DND-41 (cell line): ENCODE data around the gene MC3R.

Experiments
- EZH2 ChIP-seq: IDR thresholded peaks from 3 replicates; pipeline ENCODE4 v1.6.1; 2012; ENCODE audit warnings: borderline replicate concordance, low read depth, mild to moderate bottlenecking, moderate library complexity, low read length, inconsistent platforms; ENCODE audit not compliant: severe bottlenecking
- TF ChIP-seq, protein P1 (sequence below): IDR thresholded peaks from 2 replicates; pipeline ENCODE4 v1.5.1; 2012; ENCODE audit warnings: borderline replicate concordance, low read length, moderate library complexity, mild to moderate bottlenecking; ENCODE audit not compliant: poor library complexity, severe bottlenecking; ENCODE audit errors: extremely low read depth

DNA sequence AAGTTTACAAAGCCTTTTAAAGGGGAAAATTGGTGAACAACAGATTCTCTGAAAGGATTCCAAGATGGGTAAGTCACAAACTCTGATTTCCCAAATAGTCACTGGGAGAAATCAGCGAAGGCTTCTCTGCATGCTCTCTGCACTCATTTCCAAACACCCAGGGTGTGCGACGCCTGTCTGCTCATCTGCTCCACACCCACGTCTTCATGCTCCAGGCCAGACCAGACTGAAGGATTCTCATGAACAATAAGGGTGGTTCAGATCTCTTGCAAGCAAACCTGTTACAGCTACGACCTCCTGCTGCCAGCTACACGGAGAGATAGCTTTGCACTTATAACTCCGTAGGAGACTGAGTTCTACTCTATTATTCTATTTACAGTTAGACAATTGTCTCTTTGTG, 1.4 kb downstream of the MC3R start:
- TF ChIP-seq EZH2: no peak
- TF ChIP-seq, protein P1, sequence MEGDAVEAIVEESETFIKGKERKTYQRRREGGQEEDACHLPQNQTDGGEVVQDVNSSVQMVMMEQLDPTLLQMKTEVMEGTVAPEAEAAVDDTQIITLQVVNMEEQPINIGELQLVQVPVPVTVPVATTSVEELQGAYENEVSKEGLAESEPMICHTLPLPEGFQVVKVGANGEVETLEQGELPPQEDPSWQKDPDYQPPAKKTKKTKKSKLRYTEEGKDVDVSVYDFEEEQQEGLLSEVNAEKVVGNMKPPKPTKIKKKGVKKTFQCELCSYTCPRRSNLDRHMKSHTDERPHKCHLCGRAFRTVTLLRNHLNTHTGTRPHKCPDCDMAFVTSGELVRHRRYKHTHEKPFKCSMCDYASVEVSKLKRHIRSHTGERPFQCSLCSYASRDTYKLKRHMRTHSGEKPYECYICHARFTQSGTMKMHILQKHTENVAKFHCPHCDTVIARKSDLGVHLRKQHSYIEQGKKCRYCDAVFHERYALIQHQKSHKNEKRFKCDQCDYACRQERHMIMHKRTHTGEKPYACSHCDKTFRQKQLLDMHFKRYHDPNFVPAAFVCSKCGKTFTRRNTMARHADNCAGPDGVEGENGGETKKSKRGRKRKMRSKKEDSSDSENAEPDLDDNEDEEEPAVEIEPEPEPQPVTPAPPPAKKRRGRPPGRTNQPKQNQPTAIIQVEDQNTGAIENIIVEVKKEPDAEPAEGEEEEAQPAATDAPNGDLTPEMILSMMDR: no peak
